Endodermal cell (in vitro differentiated cells): ENCODE measurements around the gene CDC123. TPM values are rescaled to one million over a fixed set of nuclear protein-coding genes. Genes with fewer than 3 reads are reported as not detected.

Experiments used
- DNase-seq: peaks from one replicate; pipeline ENCODE4 v3.0.0-alpha.2; 2017
- H3K27ac ChIP-seq: 2 replicates; pipeline ENCODE4 v1.5.1; 2013; ENCODE audit warnings: mild to moderate bottlenecking, low read depth, low read length, moderate library complexity
- H3K27me3 ChIP-seq: 2 replicates; pipeline ENCODE4 v1.6.1; 2013; ENCODE audit warnings: mild to moderate bottlenecking, low read length, moderate library complexity; ENCODE audit not compliant: insufficient read depth, control insufficient read depth, poor library complexity, severe bottlenecking
- H3K36me3 ChIP-seq: 2 replicates; pipeline ENCODE4 v1.7.0; 2013; ENCODE audit warnings: mild to moderate bottlenecking, low read length, moderate library complexity; ENCODE audit not compliant: control insufficient read depth, insufficient read depth
- H3K4me1 ChIP-seq: one replicate; pipeline ENCODE4 v1.7.0; 2013; ENCODE audit warnings: low read length; ENCODE audit not compliant: control insufficient read depth, insufficient read depth
- H3K4me3 ChIP-seq: 2 replicates; pipeline ENCODE4 v1.5.1; 2013; ENCODE audit warnings: mild to moderate bottlenecking, low read length, moderate library complexity
- H3K9ac ChIP-seq: 2 replicates; pipeline ENCODE4 v1.6.1; 2013; ENCODE audit warnings: mild to moderate bottlenecking, low read length, moderate library complexity; ENCODE audit not compliant: poor library complexity, severe bottlenecking; ENCODE audit errors: extremely low read depth
- H3K9me3 ChIP-seq: 2 replicates; pipeline ENCODE4 v1.6.1; 2013; ENCODE audit warnings: mild to moderate bottlenecking, low read length, moderate library complexity; ENCODE audit not compliant: control insufficient read depth
- H3K27ac Mint-ChIP-seq: 2 replicates; pipeline ENCODE4 v1.8.0; 2020; ENCODE audit warnings: mixed read lengths
- H3K27me3 Mint-ChIP-seq: 2 replicates; pipeline ENCODE4 v1.8.0; 2021; ENCODE audit warnings: mild to moderate bottlenecking, mixed read lengths; ENCODE audit not compliant: insufficient read depth
- H3K36me3 Mint-ChIP-seq: 2 replicates; pipeline ENCODE4 v1.8.0; 2020; ENCODE audit warnings: low read depth, mixed read lengths
- H3K4me1 Mint-ChIP-seq: 2 replicates; pipeline ENCODE4 v1.8.0; 2020; ENCODE audit warnings: mixed read lengths
- H3K4me3 Mint-ChIP-seq: 2 replicates; pipeline ENCODE4 v1.8.0; 2020; ENCODE audit warnings: mild to moderate bottlenecking, moderate library complexity, mixed read lengths
- H3K9me3 Mint-ChIP-seq: 2 replicates; pipeline ENCODE4 v1.8.0; 2020; ENCODE audit warnings: mild to moderate bottlenecking, mixed read lengths
- CTCF ChIP-seq: fragments of 200-600 bp; sonication (generic); conservative IDR thresholded peaks from 2 replicates; pipeline ENCODE4 v1.5.0; 2021; ENCODE audit warnings: antibody characterized with exemption, mild to moderate bottlenecking
- WGBS, 2 experiments: methylation state at CpG; one replicate each; pipeline versions ENCODE4 v1.1.5 to v1.1.7; 2013; ENCODE audit warnings: missing lambda C conversion rate in 2 of 2, mixed read lengths in 1 of 2; ENCODE audit not compliant: insufficient coverage in 1 of 2, insufficient read length in 1 of 2; 5-methylcytosine and 5-hydroxymethylcytosine counted together
- total RNA-seq, 2 donors: library from RNA; stranded (reverse); fragmentation: NEBNext Ultra II Directional in 1 of 2; extraction: Animal tissue kit (Norgen Biotek cat#: 25700) in 1 of 2; gene quantifications; 2 replicates in 1 of 2; 3 replicates in 1 of 2; pipeline ENCODE4 v1.2.1, GENCODE V29; 2021

Gene CDC123
- total RNA-seq, 2 donors from 2014 or later, result 104 to 123 TPM

- DNase-seq, result no peak
- Histone ChIP-seq H3K36me3 (peaks cover 85% of the 10 kb centered on the region), H3K4me3 (no peak overlapping the region), H3K4me1 (no peaks in the 10 kb centered on the region), H3K27me3 (no peaks in the 10 kb centered on the region), H3K9me3 (no peaks in the 10 kb centered on the region), H3K27ac (no peak overlapping the region), H3K9ac (no peak overlapping the region)
- Mint-ChIP-seq H3K4me1 (no peaks in the 10 kb centered on the region), H3K27ac (no peak overlapping the region), H3K27me3 (no peaks in the 10 kb centered on the region), H3K36me3 (peaks cover 77% of the 10 kb centered on the region), H3K9me3 (no peaks in the 10 kb centered on the region), H3K4me3 (no peak overlapping the region)
- WGBS, 2 experiments, result 91 to 92% methylated on average over 3 of the region's 3 CpGs
- TF ChIP-seq CTCF, result no peak
Observed at GRCh38 chr10:12235116-12235694, 39.2 kb downstream of the CDC123 start.

DNA sequence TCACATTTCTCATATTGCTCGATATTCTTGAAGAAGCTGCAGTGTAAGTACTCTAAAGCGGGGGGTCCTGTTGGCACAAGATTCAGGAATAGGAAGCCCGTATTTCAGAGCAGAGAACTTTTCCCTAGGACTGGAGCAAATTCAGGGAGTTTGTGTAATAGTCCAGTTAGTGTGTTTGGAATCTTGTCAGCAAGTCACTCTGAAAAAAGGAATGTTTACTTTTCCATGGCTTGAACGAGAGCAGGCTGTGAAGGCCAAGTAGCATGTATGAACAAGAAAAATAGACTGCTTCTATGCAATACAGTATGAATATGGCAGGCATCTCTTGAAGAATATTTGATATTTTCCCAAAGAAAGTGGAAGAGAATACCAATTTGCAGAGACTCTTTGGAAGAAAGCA is 39.8 kb downstream of the CDC123 start:
- Histone ChIP-seq H3K4me1 (no peaks in the 10 kb centered on the region), H3K27ac (no peak overlapping the region), H3K36me3 (peaks cover 84% of the 10 kb centered on the region), H3K9ac (no peak overlapping the region), H3K27me3 (no peaks in the 10 kb centered on the region), H3K4me3 (no peak overlapping the region), H3K9me3 (no peaks in the 10 kb centered on the region)
- H3K36me3 Mint-ChIP-seq, result peaks cover 78% of the 10 kb centered on the region
- no peak for TF ChIP-seq CTCF
- WGBS, 2 experiments, result 93 to 95% methylated on average over 3 to 4 of the region's 4 CpGs
- DNase-seq, result no peak
- no peaks in the 10 kb centered on the region for H3K27me3 Mint-ChIP-seq
- no peak overlapping the region for H3K4me3 Mint-ChIP-seq
- H3K9me3 Mint-ChIP-seq, result no peaks in the 10 kb centered on the region
- H3K27ac Mint-ChIP-seq, result no peak overlapping the region
- no peaks in the 10 kb centered on the region for H3K4me1 Mint-ChIP-seq

GRCh38 chr10:12237265-12238220 is 41.6 kb downstream of the CDC123 start:
- no peak for DNase-seq
- Mint-ChIP-seq H3K27me3 (no peaks in the 10 kb centered on the region), H3K9me3 (no peaks in the 10 kb centered on the region), H3K4me1 (no peaks in the 10 kb centered on the region), H3K27ac (no peak overlapping the region), H3K36me3 (peaks cover 79% of the 10 kb centered on the region), H3K4me3 (no peak overlapping the region)
- no peak overlapping the region for H3K9ac ChIP-seq
- H3K36me3 ChIP-seq, result peaks cover 81% of the 10 kb centered on the region
- H3K9me3 ChIP-seq, result no peaks in the 10 kb centered on the region
- H3K4me3 ChIP-seq, result no peak overlapping the region
- 80 to 97% methylated on average over 4 to 13 of the region's 13 CpGs for WGBS, 2 experiments
- no peak overlapping the region for H3K27ac ChIP-seq
- no peaks in the 10 kb centered on the region for H3K27me3 ChIP-seq
- no peaks in the 10 kb centered on the region for H3K4me1 ChIP-seq
- TF ChIP-seq CTCF, result no peak
